HFF-Myc (cell line): ENCODE results near the gene GRIA1.
A peak's percentile ranks its signal among the peaks of the same experiment; 100 is the strongest.

Source experiments
- DNase-seq: peaks from one replicate; pipeline ENCODE4 v3.0.0-alpha.2; 2011; ENCODE audit warnings: low read depth; ENCODE audit errors: extremely low read depth
- H3K4me3 ChIP-seq: replicated peaks from 2 replicates; pipeline ENCODE4 v1.5.1; 2011; ENCODE audit warnings: low read depth, mild to moderate bottlenecking, control low read depth, low read length
- TF ChIP-seq, protein P1 (sequence below): IDR thresholded peaks from 2 replicates; pipeline ENCODE4 v1.5.1; 2012; ENCODE audit warnings: mild to moderate bottlenecking, low read depth, low read length, control low read depth; ENCODE audit errors: missing control alignments

GRIA1 gene

DNA sequence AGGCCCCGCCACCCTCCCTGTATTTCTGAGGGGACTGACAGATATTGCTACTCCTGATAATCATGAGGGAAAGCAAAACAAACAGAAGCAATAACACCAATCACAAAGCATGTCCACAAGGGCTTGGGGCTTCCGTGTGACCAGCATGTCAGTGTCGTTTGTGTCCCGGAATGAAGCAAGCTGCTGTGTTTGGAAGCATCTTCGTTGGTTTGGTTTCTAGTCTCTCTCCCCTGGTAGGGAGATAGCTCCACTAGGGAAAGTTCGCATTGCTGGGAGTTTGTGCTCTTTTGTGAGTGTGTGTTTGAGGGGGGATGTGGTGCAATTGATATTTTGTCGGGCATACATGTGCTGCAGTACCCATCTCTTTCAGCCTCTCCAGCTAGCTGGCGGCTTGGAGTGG lies 1.4 kb downstream of the GRIA1 start:
- TF ChIP-seq, protein P1, sequence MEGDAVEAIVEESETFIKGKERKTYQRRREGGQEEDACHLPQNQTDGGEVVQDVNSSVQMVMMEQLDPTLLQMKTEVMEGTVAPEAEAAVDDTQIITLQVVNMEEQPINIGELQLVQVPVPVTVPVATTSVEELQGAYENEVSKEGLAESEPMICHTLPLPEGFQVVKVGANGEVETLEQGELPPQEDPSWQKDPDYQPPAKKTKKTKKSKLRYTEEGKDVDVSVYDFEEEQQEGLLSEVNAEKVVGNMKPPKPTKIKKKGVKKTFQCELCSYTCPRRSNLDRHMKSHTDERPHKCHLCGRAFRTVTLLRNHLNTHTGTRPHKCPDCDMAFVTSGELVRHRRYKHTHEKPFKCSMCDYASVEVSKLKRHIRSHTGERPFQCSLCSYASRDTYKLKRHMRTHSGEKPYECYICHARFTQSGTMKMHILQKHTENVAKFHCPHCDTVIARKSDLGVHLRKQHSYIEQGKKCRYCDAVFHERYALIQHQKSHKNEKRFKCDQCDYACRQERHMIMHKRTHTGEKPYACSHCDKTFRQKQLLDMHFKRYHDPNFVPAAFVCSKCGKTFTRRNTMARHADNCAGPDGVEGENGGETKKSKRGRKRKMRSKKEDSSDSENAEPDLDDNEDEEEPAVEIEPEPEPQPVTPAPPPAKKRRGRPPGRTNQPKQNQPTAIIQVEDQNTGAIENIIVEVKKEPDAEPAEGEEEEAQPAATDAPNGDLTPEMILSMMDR: no peak

DNA sequence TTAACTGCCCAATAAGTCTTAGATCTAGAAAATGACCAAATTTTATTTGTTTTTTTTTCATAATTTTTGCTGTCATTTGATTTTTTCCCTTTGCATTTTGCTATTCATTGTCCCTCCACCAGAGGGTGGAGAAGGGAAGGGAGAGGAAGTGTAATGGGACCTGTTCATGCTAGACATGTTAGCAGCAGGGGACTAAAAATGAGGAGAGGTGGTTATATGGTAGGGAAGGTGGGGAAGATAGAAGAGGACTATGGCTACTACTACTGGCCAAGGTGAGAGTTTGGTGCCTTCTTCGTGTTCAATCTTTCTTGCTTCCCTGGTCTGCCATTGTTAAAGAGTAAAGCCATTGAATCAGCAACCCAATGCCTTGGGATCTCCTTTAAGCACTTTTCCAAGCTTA lies 6.4 kb downstream of the GRIA1 start:
- H3K4me3 ChIP-seq: no peak overlapping the region
- TF ChIP-seq, protein P1: peak; percentile 74
- DNase-seq: no peak

More for the DNA sequence above, 1.4 kb downstream of the GRIA1 start:
- peak overlapping the region; percentile 44 for H3K4me3 ChIP-seq
- no peak for DNase-seq

DNA sequence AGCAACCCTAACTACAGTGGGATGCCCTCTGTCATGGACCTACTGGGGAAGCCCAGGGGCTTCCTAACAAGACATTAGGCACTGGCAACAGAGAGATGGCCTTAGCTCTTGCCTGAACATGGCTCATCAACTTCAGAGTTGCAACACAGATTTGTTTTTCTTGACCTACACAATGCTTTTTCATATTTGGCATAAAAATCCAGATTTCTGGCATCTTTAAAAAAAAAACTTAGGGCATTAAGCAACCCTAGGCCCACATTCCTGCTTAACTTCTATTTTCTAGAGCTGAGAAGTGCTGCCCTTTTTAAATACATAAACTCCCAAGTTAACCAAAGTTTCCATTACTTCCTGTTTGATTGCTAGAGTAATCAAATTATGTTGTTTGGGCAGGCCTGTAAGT lies 8.0 kb downstream of the GRIA1 start:
- TF ChIP-seq, protein P1: no peak
- DNase-seq: no peak
- no peak overlapping the region for H3K4me3 ChIP-seq

DNA sequence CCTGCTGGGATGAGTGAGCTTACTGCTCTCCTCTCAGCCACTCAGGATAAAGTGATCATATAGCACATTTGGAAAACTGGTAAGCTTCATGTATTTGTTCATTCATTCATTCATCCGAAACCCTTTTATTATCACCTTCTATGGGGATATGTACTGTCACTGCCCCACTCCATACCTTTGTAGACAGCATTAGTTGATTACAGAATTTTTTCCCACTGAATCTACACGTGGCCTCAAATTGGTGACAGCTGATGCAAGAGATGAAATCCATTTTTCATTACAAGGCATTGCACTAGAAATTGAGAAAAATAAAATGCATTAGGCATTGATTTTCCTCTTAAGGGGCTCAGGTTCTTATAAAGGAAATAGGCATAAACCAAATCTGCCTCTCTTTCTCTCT lies 9.7 kb downstream of the GRIA1 start:
- no peak for DNase-seq
- TF ChIP-seq, protein P1: no peak
- no peak overlapping the region for H3K4me3 ChIP-seq

DNA sequence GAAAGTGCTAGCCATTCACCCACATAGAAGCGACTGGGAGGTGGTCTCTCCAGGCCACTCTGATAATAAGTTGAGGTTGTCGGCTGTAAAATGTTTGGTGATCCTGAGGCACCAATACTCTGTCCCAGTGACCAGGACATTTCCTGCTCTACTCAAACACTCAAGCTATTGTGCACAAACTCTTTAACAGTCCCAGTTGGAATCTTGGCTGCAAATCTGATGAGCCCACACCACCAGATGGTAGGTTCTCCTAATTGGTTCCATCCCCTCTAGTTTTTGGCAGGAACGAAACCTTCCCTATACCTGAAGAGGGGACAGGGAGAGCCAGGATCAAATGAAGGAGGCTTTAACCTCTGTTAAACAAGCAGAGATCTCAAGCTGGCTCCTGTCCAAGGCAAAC lies 14.3 kb downstream of the GRIA1 start:
- H3K4me3 ChIP-seq: no peak overlapping the region
- TF ChIP-seq, protein P1: no peak

DNA sequence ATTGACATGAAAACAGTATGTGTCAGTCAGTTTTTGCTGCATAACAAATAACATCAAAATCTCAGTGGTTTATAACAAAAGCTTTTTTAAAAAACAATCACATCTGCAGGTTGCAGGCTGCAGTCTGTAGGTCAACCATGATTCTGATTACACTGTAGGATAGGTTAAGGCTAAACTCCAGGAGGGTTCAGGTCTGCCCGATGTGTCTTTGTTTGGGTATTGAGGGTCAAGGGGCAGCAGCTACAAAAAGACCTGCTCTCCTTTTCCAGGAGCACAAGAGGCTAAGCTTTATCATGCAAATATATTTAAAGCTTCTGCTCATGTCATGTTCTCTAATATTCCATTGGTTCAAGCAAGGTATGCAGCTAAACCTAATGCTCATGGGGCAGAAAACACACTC lies 18.2 kb downstream of the GRIA1 start:
- no peak for DNase-seq
- TF ChIP-seq, protein P1: no peak
- H3K4me3 ChIP-seq: no peak overlapping the region

More for the DNA sequence above, 14.3 kb downstream of the GRIA1 start:
- DNase-seq: no peak

DNA sequence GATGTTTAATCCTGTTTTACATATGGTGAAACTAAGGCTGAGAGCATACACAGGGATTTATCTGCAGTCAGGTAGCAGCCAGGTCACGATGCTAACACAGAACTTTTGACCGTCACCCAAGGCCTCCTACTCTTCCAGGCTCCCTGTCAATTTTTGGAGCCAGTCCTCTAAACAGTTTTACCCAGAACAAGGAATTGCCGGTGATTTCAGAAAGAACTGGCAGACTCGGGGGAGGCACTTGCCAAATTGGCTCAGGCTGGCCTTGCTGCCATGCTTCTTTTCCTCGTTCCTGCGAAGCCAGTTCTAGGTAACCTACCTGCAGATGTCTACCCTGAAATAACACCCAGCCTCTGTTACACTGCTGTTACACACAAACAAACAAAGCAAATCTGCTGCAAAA lies 21.2 kb downstream of the GRIA1 start:
- no peak for DNase-seq
- TF ChIP-seq, protein P1: no peak

More for the DNA sequence above, 21.2 kb downstream of the GRIA1 start:
- H3K4me3 ChIP-seq: no peak overlapping the region
